HG02981 (cell line): ENCODE data around the gene BANK1.

ENCODE experiments used
- ATAC-seq: cut with Tn5 transposase; IDR thresholded peaks from one replicate; pipeline ENCODE4 v1.9.1; 2021; ENCODE audit warnings: mild to moderate bottlenecking, moderate library complexity; ENCODE audit not compliant: unreplicated experiment

BANK1 gene

GRCh38 chr4:101790521-101791181 lies at the start of gene BANK1:
Gene BANK1 (plus strand): TSS chr4:101790730. CDS start chr4:101790881, 151 bp downstream.
- ATAC-seq, result peak; percentile 99

- ATAC-seq, result no peak
Observed at GRCh38 chr4:101753721-101754120, 36.8 kb upstream of the BANK1 start.

- ATAC-seq, result no peak
Observed at GRCh38 chr4:101756181-101756580, 34.3 kb upstream of the BANK1 start.

- no peak for ATAC-seq
Observed at GRCh38 chr4:101761405-101761804, 29.1 kb upstream of the BANK1 start.

GRCh38 chr4:101762025-101762424 lies 28.5 kb upstream of the BANK1 start:
- ATAC-seq, result no peak

- no peak for ATAC-seq
Observed at GRCh38 chr4:101762534-101762933, 28.0 kb upstream of the BANK1 start.

GRCh38 chr4:101763576-101763975 lies 27.0 kb upstream of the BANK1 start:
- no peak for ATAC-seq

- no peak for ATAC-seq
Observed at GRCh38 chr4:101774807-101775206, 15.7 kb upstream of the BANK1 start.

GRCh38 chr4:101777431-101777830 lies 13.1 kb upstream of the BANK1 start:
- ATAC-seq, result no peak

- no peak for ATAC-seq
Observed at GRCh38 chr4:101780284-101780683, 10.2 kb upstream of the BANK1 start.

GRCh38 chr4:101782546-101782945 lies 8.0 kb upstream of the BANK1 start:
- ATAC-seq, result no peak

GRCh38 chr4:101784957-101785356 lies 5.6 kb upstream of the BANK1 start:
- no peak for ATAC-seq

- no peak for ATAC-seq
Observed at GRCh38 chr4:101785486-101785885, 5.0 kb upstream of the BANK1 start.

- ATAC-seq, result no peak
Observed at GRCh38 chr4:101787701-101788316, 2.7 kb upstream of the BANK1 start.

GRCh38 chr4:101791182-101791558 lies 640 bp downstream of the BANK1 start:
- peak; percentile 12 for ATAC-seq

- ATAC-seq, result no peak
Observed at GRCh38 chr4:101792056-101792590, 1.6 kb downstream of the BANK1 start.

- ATAC-seq, result no peak
Observed at GRCh38 chr4:101793397-101793796, 2.9 kb downstream of the BANK1 start.

GRCh38 chr4:101794806-101795205 lies 4.3 kb downstream of the BANK1 start:
- ATAC-seq, result no peak

GRCh38 chr4:101795704-101796103 lies 5.2 kb downstream of the BANK1 start:
- no peak for ATAC-seq

GRCh38 chr4:101801958-101802357 lies 11.4 kb downstream of the BANK1 start:
- no peak for ATAC-seq

GRCh38 chr4:101806914-101807313 lies 16.4 kb downstream of the BANK1 start:
- peak; percentile 98 for ATAC-seq

- ATAC-seq, result peak; percentile 31
Observed at GRCh38 chr4:101807351-101807750, 16.8 kb downstream of the BANK1 start.
